ENCODE data around the gene SHMT2. TPM values are rescaled to one million over a fixed set of nuclear protein-coding genes. Genes with fewer than 3 reads are reported as not detected.

The SHMT2 gene
- total and polyA plus RNA-seq, 3 donors from 2014 or later: 24.8 to 33.9 (median 25.9) TPM

DNA sequence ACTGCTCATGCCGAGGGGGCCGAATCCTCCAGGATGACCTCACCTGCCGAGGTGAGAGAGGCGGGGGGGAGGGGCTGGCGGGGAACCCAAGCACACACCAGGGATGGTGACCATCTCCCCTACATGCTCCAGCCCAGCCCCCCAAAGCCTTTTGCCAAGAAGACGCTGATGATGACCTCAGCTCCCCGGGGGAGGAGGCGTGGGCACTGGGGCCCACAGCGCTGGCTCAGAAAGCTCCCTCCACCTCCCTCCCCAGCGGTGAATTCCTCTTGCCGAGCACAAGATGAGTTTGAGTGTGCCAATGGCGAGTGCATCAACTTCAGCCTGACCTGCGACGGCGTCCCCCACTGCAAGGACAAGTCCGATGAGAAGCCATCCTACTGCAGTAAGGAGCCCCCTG, 36.6 kb upstream of the SHMT2 start:
- WGBS, 2 donors: 68 to 73% methylated on average over 8 to 16 of the region's 16 CpGs
- Histone ChIP-seq H3K4me3 (no peak overlapping the region), H3K36me3 (ENCODE audit: low read depth, missing control alignments) (peaks cover 4% of the 10 kb centered on the region)

DNA sequence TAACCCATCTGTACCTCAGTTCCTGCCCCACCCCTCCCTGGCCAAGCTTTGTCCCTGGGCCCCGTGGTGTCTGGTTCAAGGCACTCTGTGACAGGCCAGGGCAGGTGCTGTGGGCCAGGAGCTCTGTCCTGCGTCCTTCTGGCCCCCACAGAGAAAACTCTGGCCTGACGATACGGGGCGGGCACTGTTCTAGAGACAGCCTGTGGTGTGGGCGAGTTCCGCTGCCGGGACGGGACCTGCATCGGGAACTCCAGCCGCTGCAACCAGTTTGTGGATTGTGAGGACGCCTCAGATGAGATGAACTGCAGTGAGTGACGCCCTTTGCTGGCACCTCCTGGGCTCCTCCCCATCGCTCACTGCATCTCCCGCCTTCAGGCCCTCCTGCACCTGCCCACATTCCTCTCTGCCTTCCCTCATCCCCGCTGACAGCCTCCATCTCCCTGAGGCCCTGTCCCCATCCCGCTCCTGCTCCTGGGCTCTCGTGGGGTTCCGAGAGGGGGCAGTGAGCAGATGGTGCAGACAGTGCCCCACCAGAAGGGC, 35.7 kb upstream of the SHMT2 start:
- Histone ChIP-seq H3K27me3 (no peaks in the 10 kb centered on the region), H3K4me3 (no peak overlapping the region), H3K4me1 (no peaks in the 10 kb centered on the region), H3K27ac (no peak overlapping the region), H3K9me3 (no peaks in the 10 kb centered on the region), H3K36me3 (ENCODE audit: low read depth, missing control alignments) (peaks cover 4% of the 10 kb centered on the region)
- 88 to 95% methylated on average over 5 to 19 of the region's 19 CpGs for WGBS, 2 donors
- intact Hi-C loops (cut with DNase I; ENCODE audit: low total_unique reads): no loop called here
- DNase-seq: no peak
- TF ChIP-seq, protein P1, sequence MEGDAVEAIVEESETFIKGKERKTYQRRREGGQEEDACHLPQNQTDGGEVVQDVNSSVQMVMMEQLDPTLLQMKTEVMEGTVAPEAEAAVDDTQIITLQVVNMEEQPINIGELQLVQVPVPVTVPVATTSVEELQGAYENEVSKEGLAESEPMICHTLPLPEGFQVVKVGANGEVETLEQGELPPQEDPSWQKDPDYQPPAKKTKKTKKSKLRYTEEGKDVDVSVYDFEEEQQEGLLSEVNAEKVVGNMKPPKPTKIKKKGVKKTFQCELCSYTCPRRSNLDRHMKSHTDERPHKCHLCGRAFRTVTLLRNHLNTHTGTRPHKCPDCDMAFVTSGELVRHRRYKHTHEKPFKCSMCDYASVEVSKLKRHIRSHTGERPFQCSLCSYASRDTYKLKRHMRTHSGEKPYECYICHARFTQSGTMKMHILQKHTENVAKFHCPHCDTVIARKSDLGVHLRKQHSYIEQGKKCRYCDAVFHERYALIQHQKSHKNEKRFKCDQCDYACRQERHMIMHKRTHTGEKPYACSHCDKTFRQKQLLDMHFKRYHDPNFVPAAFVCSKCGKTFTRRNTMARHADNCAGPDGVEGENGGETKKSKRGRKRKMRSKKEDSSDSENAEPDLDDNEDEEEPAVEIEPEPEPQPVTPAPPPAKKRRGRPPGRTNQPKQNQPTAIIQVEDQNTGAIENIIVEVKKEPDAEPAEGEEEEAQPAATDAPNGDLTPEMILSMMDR (IDR thresholded peaks at IDR 0.05): no peak
- no peak for TF ChIP-seq POLR2A (IDR thresholded peaks at IDR 0.05)

More for the DNA sequence above, 36.6 kb upstream of the SHMT2 start:
- Histone ChIP-seq H3K27me3 (no peaks in the 10 kb centered on the region), H3K4me1 (peaks cover 1% of the 10 kb centered on the region), H3K27ac (no peak overlapping the region), H3K9me3 (no peaks in the 10 kb centered on the region)
- no peak for TF ChIP-seq POLR2A (IDR thresholded peaks at IDR 0.05)
- TF ChIP-seq, protein P1 (IDR thresholded peaks at IDR 0.05): no peak
- intact Hi-C loops (cut with DNase I; ENCODE audit: low total_unique reads): no loop called here
- DNase-seq: no peak

DNA sequence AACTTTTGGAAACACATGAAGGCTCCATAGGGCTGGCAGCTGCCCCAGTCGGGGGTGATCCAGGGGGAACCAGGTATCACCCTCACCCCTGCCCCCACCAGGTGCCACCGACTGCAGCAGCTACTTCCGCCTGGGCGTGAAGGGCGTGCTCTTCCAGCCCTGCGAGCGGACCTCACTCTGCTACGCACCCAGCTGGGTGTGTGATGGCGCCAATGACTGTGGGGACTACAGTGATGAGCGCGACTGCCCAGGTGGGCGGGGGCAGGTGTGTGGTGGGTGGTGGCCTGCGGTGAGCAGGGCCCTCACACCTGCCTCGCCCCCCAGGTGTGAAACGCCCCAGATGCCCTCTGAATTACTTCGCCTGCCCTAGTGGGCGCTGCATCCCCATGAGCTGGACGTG, 35.3 kb upstream of the SHMT2 start:
- DNase-seq: no peak
- no peak overlapping the region for H3K4me3 ChIP-seq
- peaks cover 6% of the 10 kb centered on the region for H3K36me3 ChIP-seq (ENCODE audit: low read depth, missing control alignments)

DNA sequence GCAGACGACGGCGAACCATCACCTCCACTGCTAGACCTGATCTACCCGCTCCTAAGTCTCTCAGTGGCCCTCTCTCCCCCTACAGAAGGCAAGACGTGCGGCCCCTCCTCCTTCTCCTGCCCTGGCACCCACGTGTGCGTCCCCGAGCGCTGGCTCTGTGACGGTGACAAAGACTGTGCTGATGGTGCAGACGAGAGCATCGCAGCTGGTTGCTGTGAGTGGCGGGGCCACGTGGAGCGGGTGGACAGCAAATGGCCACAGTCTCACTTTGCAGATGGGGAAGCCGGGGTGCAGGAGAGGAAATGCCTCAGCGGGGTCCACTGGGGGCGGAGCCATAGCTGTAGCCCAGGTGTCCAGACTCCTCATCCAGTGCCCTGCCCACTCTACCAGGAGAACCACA, 34.3 kb upstream of the SHMT2 start:
- no peak for DNase-seq
- Histone ChIP-seq H3K4me3 (no peak overlapping the region), H3K36me3 (ENCODE audit: low read depth, missing control alignments) (peaks cover 8% of the 10 kb centered on the region), H3K27me3 (no peaks in the 10 kb centered on the region), H3K4me1 (no peaks in the 10 kb centered on the region), H3K27ac (no peak overlapping the region), H3K9me3 (no peaks in the 10 kb centered on the region)
- intact Hi-C loops (cut with DNase I; ENCODE audit: low total_unique reads): no loop called here
- no peak for TF ChIP-seq POLR2A (IDR thresholded peaks at IDR 0.05)
- TF ChIP-seq, protein P1 (IDR thresholded peaks at IDR 0.05): no peak
- 86 to 90% methylated on average over 9 to 19 of the region's 19 CpGs for WGBS, 2 donors

More for the DNA sequence above, 35.3 kb upstream of the SHMT2 start:
- Histone ChIP-seq H3K9me3 (no peaks in the 10 kb centered on the region), H3K4me1 (no peaks in the 10 kb centered on the region), H3K27ac (no peak overlapping the region), H3K27me3 (no peaks in the 10 kb centered on the region)
- 96% methylated on average over 18 of the region's 18 CpGs; no CpG with 5 or more reads in 1 of the 2 donors for WGBS, 2 donors
- intact Hi-C loops (cut with DNase I; ENCODE audit: low total_unique reads): no loop called here
- TF ChIP-seq, protein P1 (IDR thresholded peaks at IDR 0.05): no peak
- no peak for TF ChIP-seq POLR2A (IDR thresholded peaks at IDR 0.05)
